ENCODE measurements around the gene CAPN12.

CAPN12 gene

GRCh38 chr19:38699027-38699346 is 45.3 kb downstream of the CAPN12 start:
- no peak for DNase-seq
- TF ChIP-seq GATA1 (IDR thresholded peaks at IDR 0.05; ENCODE audit: low read depth, low read length) (no peak), POLR2A (IDR thresholded peaks at IDR 0.05; ENCODE audit: low read length) (no peak)

- DNase-seq = no peak
- TF ChIP-seq POLR2A (IDR thresholded peaks at IDR 0.05; ENCODE audit: low read length) = no peak
- TF ChIP-seq GATA1 (IDR thresholded peaks at IDR 0.05; ENCODE audit: low read depth, low read length) = no peak
Measured at GRCh38 chr19:38698225-38699026, 45.8 kb downstream of the CAPN12 start.

- TF ChIP-seq POLR2A (IDR thresholded peaks at IDR 0.05; ENCODE audit: low read length) (no peak), GATA1 (IDR thresholded peaks at IDR 0.05; ENCODE audit: low read depth, low read length) (no peak)
- DNase-seq = no peak
Measured at GRCh38 chr19:38697641-38698071, 46.6 kb downstream of the CAPN12 start.

- DNase-seq = no peak
- TF ChIP-seq POLR2A (IDR thresholded peaks at IDR 0.05; ENCODE audit: low read length) (no peak), GATA1 (IDR thresholded peaks at IDR 0.05; ENCODE audit: low read depth, low read length) (no peak)
Measured at GRCh38 chr19:38697197-38697596, 47.1 kb downstream of the CAPN12 start.

- DNase-seq = no peak
- TF ChIP-seq GATA1 (IDR thresholded peaks at IDR 0.05; ENCODE audit: low read depth, low read length) = no peak
Measured at GRCh38 chr19:38696729-38697055, 47.6 kb downstream of the CAPN12 start.

- TF ChIP-seq GATA1 (IDR thresholded peaks at IDR 0.05; ENCODE audit: low read depth, low read length) (no peak), POLR2A (IDR thresholded peaks at IDR 0.05; ENCODE audit: low read length) (no peak)
- DNase-seq = no peak
Measured at GRCh38 chr19:38695832-38696728, 48.2 kb downstream of the CAPN12 start.

- DNase-seq = no peak
- TF ChIP-seq GATA1 (IDR thresholded peaks at IDR 0.05; ENCODE audit: low read depth, low read length) = no peak
- TF ChIP-seq POLR2A (IDR thresholded peaks at IDR 0.05; ENCODE audit: low read length) = no peak
Measured at GRCh38 chr19:38695317-38695683, 49.0 kb downstream of the CAPN12 start.

- no peak for DNase-seq
Measured at GRCh38 chr19:38693380-38694223, 50.7 kb downstream of the CAPN12 start.

GRCh38 chr19:38692458-38693379 is 51.6 kb downstream of the CAPN12 start:
- no peak for DNase-seq
- TF ChIP-seq POLR2A (IDR thresholded peaks at IDR 0.05; ENCODE audit: low read length) (no peak), GATA1 (IDR thresholded peaks at IDR 0.05; ENCODE audit: low read depth, low read length) (no peak)

More at GRCh38 chr19:38693380-38694223, 50.7 kb downstream of the CAPN12 start:
- TF ChIP-seq POLR2A (IDR thresholded peaks at IDR 0.05; ENCODE audit: low read length) (no peak), GATA1 (IDR thresholded peaks at IDR 0.05; ENCODE audit: low read depth, low read length) (no peak)

- no peak for DNase-seq
- no peak for TF ChIP-seq GATA1 (IDR thresholded peaks at IDR 0.05; ENCODE audit: low read depth, low read length)
Measured at GRCh38 chr19:38691938-38692457, 52.3 kb downstream of the CAPN12 start.

- DNase-seq = no peak
- no peak for TF ChIP-seq POLR2A (IDR thresholded peaks at IDR 0.05; ENCODE audit: low read length)
- TF ChIP-seq GATA1 (IDR thresholded peaks at IDR 0.05; ENCODE audit: low read depth, low read length) = no peak
Measured at GRCh38 chr19:38690832-38691231, 53.4 kb downstream of the CAPN12 start.

GRCh38 chr19:38690146-38690545 is 54.1 kb downstream of the CAPN12 start:
- no peak for DNase-seq
- TF ChIP-seq GATA1 (IDR thresholded peaks at IDR 0.05; ENCODE audit: low read depth, low read length) = no peak
- no peak for TF ChIP-seq POLR2A (IDR thresholded peaks at IDR 0.05; ENCODE audit: low read length)
